OCI-M2 (cell line): ENCODE measurements around the gene LPIN1.
"Not testable (repeated sequence)": the region's sequence is repeated elsewhere in the genome, so short reads cannot be mapped to it uniquely, and the experiment has no call there.

Experiments used
- DNase-seq: peaks from one replicate; lab custom pipeline; 2025; ENCODE audit not compliant: unreplicated experiment; lab: John Stamatoyannopoulos, UW

The LPIN1 gene

DNA sequence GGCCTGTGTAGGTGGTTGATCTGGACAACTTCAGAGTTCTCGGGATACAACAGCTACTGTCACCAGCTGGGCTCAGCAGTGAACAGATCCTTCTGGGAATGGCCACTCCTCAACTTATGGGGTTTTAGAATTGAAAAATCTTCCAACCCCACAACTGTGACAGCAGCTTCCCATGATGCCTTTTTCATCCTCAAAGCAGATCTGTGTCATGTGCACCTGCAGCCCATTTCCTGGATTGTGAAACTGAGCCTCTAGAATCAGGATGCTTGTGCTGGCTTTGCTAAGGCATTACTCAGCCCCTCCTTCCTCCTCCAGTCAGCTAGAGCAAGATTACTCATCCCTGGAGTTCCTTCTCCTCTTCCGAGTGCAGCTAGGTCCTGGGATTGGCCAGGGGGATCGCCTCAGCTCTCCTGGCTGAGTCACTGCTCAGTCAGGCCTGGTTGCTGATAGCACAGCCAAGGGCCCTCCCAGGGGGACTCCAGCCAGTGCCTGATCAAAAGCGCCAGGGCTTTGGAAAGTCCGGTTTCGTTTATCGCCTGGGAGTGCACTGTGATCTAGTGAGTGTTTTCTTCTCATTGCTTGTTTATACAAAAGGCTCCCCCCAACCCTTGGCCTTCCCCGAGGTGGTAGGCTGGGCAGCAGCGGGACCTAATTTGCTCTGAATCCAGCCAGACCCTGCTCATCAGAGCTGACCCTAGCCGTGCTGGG is 2.4 kb upstream of the LPIN1 start:
- peak; percentile 76 for DNase-seq

DNA sequence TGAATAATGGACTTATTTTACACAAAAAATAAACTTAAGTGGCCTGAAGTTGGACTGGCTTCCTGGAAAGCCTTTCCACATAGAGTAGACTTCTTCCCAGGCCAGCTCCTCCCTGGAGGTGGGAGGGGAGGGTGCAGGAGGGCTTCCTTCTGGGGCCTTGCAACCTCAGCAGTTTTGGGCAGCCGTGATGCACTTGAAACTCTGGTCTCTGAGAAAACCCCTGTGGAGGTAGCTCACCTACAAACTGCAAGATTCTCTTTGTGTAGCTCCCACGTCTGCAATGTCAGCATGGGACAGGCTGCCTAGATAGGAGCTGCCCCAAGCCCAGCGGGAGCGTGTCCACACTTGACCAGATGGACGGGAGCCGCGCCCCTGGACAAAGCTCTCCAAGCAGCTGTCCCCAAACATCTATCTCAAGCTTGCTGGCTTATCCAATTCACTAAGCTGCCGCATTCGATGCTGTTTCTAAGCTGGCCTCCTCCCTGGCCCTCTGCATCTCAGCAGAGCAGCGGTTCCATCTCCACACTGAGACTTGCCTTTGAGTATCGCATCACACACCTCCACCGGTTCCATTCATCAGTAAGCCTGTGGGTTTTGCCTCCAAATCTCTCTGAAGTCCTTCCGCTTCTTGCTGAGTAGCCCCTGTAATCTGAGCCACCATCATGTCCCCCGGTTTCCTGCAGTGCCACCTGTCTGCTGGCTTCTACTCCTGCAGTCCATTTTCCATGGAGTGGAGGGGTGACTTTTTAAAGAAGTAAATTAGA is 1.6 kb upstream of the LPIN1 start:
- no peak for DNase-seq

- DNase-seq = no peak
Measured at GRCh38 chr2:11745613-11746375, 638 bp upstream of the LPIN1 start.

DNA sequence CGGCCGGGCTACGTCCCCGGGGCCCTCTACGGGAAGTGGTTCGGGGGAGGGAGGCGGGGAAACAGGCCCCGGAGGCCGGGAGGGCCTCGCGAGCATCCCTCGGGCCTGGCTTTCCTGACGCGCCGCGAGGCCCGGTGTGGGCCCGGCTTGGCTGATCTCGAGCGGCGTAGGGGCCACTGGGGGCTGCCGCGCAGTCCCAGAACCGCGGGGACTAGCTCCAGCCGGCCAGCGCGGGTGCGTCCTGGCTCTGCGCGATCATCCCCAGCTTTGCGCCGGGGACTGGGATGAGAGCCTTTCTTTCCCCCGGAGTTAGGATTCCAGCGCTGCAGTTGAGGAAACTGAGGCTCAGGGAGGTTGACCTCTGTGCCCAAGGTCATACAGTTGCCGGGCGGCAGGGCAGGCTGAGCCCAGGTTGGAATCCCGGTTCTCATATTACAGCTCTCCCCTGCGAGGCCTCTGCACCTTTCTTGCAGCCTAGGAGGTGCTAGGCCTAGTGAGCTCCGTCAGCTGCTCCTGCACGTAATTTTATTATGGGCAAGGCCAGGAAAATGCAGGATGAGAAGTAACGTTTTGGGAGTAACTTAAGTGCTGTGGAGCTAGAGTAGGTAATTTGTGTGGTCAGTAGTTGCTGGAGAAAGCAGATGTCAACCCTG is 501 bp downstream of the LPIN1 start:
- DNase-seq = no peak

DNA sequence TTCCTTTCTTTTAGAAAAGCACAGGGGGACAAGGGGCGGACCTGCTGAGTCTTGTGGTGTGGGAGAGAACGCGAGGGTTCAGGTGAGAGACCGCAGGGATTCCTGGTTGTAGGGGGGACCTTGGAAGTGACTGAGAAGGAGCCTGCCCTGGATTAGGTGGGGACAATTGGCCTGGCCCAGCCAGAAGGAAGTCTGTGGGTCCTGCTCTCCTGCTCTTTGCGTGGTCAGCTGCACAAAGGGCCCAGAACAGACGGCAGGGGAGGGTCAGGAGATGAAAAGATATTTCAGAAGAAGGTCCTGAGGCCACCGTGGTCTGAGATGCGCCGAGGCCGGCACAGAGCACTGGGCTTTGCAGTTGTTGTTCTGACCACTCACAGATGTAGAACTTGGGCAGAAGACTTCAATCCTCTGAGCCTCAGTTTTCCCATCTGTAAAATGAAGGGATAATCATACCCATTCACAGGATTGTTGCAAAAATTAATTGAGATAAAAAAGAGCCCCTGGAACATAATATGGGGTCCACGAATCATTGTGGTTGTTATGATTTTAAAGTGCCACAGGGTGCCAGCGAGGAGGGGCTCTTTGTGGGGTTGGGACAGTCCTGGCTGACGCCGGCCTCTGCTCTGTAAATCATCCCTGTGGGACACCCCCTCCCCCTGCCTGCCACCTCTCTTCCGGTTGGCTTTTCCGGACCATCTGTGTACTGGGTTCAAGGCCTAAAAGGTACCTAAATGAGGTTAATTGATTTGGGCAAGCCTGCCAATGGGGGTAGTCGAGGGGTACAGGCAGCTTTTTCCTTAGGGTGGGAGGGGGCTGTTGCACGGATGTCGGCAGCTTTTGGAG is 1.8 kb downstream of the LPIN1 start:
- no peak for DNase-seq

DNA sequence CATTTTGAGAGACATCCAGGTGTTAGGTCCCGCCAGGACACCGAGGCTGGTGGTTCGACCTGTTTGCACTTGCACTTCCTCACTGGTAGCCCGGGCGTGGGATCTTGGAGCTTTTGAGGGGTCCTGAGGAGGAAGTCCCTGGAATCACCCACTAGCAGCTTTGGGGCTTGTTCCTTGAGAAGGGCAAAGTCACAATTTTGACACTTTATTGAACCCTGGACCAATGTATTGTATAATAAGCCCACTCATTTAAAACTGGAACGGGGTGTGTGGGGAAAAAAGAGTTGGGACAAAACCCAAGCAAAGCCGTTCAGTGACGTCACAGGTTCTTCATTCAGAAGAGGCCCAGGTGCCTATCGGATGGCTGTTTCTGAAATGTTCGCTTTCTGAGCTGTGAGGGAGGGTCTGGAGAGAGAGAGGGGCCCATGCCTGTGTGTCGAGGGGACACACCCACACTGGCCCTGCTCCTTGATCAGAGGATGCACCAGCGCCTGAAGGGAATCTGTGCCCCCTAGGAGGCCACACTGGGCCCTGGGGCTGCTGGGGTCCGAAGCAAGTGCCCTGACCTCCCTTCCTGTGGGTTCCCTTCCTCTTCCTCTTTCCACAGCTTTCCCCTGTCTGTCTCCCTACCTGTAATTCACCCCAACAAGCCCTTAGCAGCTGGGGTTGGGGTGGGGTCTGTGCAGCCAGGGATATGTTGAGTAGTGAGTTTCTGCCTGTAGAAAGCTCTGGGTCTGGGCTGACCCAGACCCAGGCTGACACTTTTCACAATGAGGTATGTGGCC is 2.6 kb downstream of the LPIN1 start:
- no peak for DNase-seq

- no peak for DNase-seq
Measured at GRCh38 chr2:11749646-11750349, 3.4 kb downstream of the LPIN1 start.

GRCh38 chr2:11750422-11750821 is 4.0 kb downstream of the LPIN1 start:
- DNase-seq = no peak

DNA sequence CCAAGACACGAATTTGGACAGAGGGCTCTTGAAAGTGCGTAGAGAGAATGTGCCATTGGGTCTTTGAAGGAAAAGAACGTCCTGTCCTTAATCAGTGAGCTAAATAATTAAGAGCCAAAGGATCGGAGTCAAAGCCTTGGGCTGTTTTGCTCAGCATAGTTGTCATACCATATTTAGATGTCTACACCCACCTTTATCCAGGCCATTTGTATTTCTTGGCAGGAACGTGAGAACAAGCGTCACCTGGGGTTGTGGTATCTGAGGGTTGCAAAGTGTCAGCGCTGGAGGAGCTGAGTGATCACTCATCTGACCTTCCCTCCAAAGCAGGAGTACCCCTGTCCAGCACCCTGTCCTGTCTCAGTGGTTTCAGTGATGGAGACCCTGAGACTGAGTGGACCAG is 4.5 kb downstream of the LPIN1 start:
- no peak for DNase-seq

DNA sequence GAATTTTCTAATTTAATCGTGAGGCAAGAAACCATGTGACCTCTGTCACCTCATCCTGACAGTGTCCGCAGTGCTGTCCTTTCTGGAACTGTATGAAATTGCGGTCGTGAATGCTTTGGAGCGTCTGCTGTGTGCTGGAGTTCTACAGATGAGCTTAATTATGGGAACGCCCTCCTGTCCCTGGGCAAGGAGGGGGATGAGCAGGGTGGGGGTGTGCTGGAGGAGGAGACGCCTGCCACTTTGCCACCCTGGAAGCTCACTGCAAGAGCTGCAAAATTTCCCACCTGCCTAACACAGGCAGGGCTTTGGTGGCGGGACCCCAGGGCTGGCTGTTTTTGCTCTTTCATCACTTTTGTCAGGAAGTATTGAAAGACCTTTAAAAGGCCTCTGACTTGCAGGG is 6.5 kb downstream of the LPIN1 start:
- DNase-seq = no peak

- DNase-seq = no peak
Measured at GRCh38 chr2:11753452-11753885, 7.0 kb downstream of the LPIN1 start.

DNA sequence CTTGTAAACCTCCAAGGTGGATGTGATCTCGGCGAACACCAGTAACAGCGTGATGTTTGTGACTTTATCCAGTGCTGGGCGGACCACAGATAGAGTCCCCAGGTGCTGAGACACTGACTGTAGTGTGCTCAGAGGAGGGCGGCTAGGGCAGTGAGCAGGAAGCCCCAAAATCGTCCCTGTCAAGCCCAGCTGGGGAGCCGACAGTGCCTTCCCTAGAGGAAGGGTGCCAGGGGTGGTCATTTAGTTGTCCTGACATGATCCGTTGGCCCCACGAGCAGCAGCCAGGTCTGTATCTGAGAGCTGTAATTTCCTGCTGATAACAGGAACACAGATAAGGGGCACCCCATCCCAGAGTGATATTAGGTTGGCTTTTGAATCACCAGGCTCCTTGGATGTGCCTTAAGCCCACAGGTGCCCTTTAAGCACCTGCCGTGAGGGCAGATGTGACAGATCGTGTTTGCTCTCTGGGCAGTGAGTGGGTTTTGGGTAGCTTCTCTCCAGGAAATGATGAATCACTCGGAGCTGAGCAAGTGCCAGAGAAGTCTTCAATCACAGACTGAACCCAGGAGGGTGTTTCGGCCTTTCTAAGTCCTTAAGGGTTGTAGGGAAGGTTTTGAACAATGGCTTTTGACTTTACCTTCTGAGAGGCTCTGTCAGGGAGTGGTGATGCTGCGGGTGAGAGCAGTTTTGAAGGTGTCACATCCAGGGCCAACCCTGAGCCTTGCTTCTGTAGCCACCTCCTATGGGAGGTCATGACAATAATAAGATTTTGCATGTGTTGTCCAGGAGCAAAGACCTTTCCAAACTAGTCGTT is 7.7 kb downstream of the LPIN1 start:
- DNase-seq = no peak

DNA sequence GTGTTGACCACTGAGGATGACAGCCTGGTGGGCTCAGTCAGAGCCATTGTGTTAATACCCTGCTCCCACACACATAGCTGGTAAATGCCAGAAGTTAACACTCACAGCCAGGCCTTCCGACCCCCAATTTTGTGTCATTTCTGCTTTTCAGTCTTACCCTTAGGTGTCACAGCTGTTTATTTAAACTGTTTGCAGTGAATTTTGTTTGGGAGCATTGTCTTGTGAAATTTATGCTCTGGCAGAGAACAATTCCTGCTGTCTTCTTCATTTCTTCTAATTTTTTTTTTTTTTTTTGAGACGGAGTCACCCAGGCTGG is 8.2 kb downstream of the LPIN1 start:
- DNase-seq = no peak

DNA sequence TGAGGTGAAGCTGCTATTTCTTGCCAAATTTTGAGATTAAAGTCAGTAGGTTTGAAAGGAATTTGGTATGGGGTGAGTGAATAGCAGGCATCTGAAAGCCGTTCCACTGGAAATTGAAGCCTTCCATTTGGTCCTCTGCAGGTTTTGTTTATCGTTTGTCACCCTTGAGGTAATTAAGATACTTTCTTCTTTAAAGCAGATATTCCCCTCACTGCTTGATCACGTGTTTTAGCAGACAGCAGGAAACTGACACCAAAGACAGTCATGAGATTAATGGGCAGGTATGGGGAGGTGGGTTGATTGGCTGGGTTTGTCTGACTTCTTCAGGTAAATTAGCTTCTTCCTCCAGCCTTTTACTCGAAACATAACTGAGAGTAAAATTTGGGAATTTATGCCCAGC is 10.7 kb downstream of the LPIN1 start:
- no peak for DNase-seq

GRCh38 chr2:11758187-11758586 is 11.8 kb downstream of the LPIN1 start:
- no peak for DNase-seq

GRCh38 chr2:11758647-11759046 is 12.2 kb downstream of the LPIN1 start:
- DNase-seq = no peak

DNA sequence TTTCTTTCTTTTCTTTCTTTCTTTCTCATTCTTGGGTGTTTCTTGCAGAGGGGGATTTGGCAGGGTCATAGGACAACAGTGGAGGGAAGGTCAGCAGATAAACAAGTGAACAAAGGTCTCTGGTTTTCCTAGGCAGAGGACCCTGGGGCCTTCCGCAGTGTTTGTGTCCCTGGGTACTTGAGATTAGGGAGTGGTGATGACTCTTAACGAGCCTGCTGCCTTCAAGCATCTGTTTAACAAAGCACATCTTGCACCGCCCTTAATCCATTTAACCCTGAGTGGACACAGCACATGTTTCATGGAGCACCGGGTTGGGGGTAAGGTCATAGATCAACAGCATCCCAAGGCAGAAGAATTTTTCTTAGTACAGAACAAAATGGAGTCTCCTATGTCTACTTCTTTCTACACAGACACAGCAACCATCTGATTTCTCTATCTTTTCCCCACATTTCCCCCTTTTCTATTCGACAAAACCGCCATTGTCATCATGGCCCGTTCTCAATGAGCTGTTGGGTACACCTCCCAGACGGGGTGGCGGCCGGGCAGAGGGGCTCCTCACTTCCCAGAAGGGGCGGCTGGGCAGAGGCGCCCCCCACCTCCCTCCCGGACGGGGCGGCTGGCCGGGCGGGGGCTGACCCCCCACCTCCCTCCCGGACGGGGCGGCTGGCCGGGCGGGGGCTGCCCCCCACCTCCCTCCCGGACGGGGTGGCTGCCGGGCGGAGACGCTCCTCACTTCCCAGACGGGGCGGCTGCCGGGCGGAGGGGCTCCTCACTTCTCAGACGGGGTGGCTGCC is 12.9 kb downstream of the LPIN1 start:
- not testable (repeated sequence) for DNase-seq

- no peak for DNase-seq
Measured at GRCh38 chr2:11761259-11761658, 14.8 kb downstream of the LPIN1 start.
